HepG2 (cell line): ENCODE measurements around the gene PPP2R2C. TPM values are rescaled to one million over a fixed set of nuclear protein-coding genes. Genes with fewer than 3 reads are reported as not detected.

Experiments
- ATRX ChIP-seq: sonication (generic); formaldehyde crosslinking; IDR thresholded peaks from 2 replicates; pipeline ENCODE4 v1.4.0; 2020; ENCODE audit warnings: missing genetic modification reagents, borderline replicate concordance
- CBFB ChIP-seq: sonication (generic); formaldehyde crosslinking; IDR thresholded peaks from 2 replicates; pipeline ENCODE4 v1.4.0; 2020; ENCODE audit warnings: missing genetic modification reagents
- HMGA1 ChIP-seq: sonication (generic); formaldehyde crosslinking; conservative IDR thresholded peaks from 2 replicates; pipeline ENCODE4 v1.4.0; 2020; ENCODE audit warnings: missing genetic modification reagents
- IKZF1 ChIP-seq: fragments of 450-650 bp; IDR thresholded peaks from 2 replicates; pipeline ENCODE4 v1.7.1; 2016
- KDM4B ChIP-seq: sonication (generic); formaldehyde crosslinking; IDR thresholded peaks from 2 replicates; pipeline ENCODE4 v1.4.0; 2020; ENCODE audit warnings: missing genetic modification reagents
- KLF11 ChIP-seq: IDR thresholded peaks from 2 replicates; pipeline ENCODE4 v1.6.1; 2016; ENCODE audit warnings: missing compliant biosample characterization
- MTF1 ChIP-seq: sonication (generic); formaldehyde crosslinking; IDR thresholded peaks from 2 replicates; pipeline ENCODE4 v1.5.0; 2020; ENCODE audit warnings: missing genetic modification reagents
- ONECUT2 ChIP-seq: sonication (generic); formaldehyde crosslinking; IDR thresholded peaks from 2 replicates; pipeline ENCODE4 v1.4.0; 2020; ENCODE audit warnings: missing genetic modification reagents
- PRDM15 ChIP-seq: sonication (generic); formaldehyde crosslinking; IDR thresholded peaks from 2 replicates; pipeline ENCODE4 v1.4.0; 2020; ENCODE audit warnings: missing genetic modification reagents
- TFAP4 ChIP-seq: sonication (generic); IDR thresholded peaks from 2 replicates; pipeline ENCODE4 v1.6.1; 2016; ENCODE audit warnings: low read depth, borderline replicate concordance
- ZBTB25 ChIP-seq: IDR thresholded peaks from 2 replicates; pipeline ENCODE4 v1.6.1; 2018; ENCODE audit warnings: missing genetic modification reagents
- ZBTB49 ChIP-seq: sonication (generic); formaldehyde crosslinking; IDR thresholded peaks from 2 replicates; pipeline ENCODE4 v1.4.0; 2020; ENCODE audit warnings: missing genetic modification reagents, borderline replicate concordance
- ZC3H13 ChIP-seq: sonication (generic); formaldehyde crosslinking; IDR thresholded peaks from 2 replicates; pipeline ENCODE4 v1.8.1; 2023; ENCODE audit warnings: mild to moderate bottlenecking, missing genetic modification reagents, moderate library complexity
- ZFAT ChIP-seq: sonication (generic); formaldehyde crosslinking; conservative IDR thresholded peaks from 2 replicates; pipeline ENCODE4 v1.8.1; 2023; ENCODE audit warnings: missing genetic modification reagents, inconsistent platforms
- ZNF160 ChIP-seq: sonication (generic); formaldehyde crosslinking; IDR thresholded peaks from 2 replicates; pipeline ENCODE4 v1.8.0; 2022; ENCODE audit warnings: mild to moderate bottlenecking, inconsistent platforms, missing genetic modification reagents
- ZNF280B ChIP-seq: sonication (generic); formaldehyde crosslinking; IDR thresholded peaks from 2 replicates; pipeline ENCODE4 v1.5.0; 2020; ENCODE audit warnings: missing genetic modification reagents, mild to moderate bottlenecking, borderline replicate concordance
- ZNF562 ChIP-seq: sonication (generic); formaldehyde crosslinking; IDR thresholded peaks from 2 replicates; pipeline ENCODE4 v1.8.0; 2022; ENCODE audit warnings: missing genetic modification reagents, borderline replicate concordance
- ZNF776 ChIP-seq: sonication (generic); formaldehyde crosslinking; IDR thresholded peaks from 2 replicates; pipeline ENCODE4 v1.4.0; 2020; ENCODE audit warnings: mild to moderate bottlenecking, missing genetic modification reagents
- ZNF839 ChIP-seq: sonication (generic); formaldehyde crosslinking; IDR thresholded peaks from 2 replicates; pipeline ENCODE4 v1.4.0; 2020; ENCODE audit warnings: missing genetic modification reagents, mild to moderate bottlenecking, borderline replicate concordance
- ZSCAN5A ChIP-seq: sonication (generic); formaldehyde crosslinking; IDR thresholded peaks from 2 replicates; pipeline ENCODE4 v1.8.0; 2022; ENCODE audit warnings: mild to moderate bottlenecking, missing genetic modification reagents, borderline replicate concordance
- polyA plus RNA-seq, 8 experiments: library from polyadenylated mRNA; depleted of rRNA in 3 of 8; stranded (reverse) in 7 of 8; unstranded in 1 of 8; fragments of >200 nt; fragmentation: Illumina TruSeq in 4 of 8; extraction: Trizol in 4 of 8; gene quantifications; 2 replicates each; pipeline versions ENCODE4 v1.2.1 to v1.2.3, GENCODE V29; 2011 to 2016; ENCODE audit warnings: low read depth in 4 of 8, missing spikeins in 1 of 8, mixed read lengths in 1 of 8; ENCODE audit not compliant: insufficient read depth in 1 of 8
- total RNA-seq, 5 experiments: library from RNA; depleted of rRNA; stranded (reverse); fragments of >200 nt; fragmentation: Illumina TruSeq; extraction: Trizol; gene quantifications; 2 replicates each; pipeline ENCODE4 v1.2.3, GENCODE V29; 2016; ENCODE audit warnings: low read depth in 1 of 5

The PPP2R2C gene
- total and polyA plus RNA-seq, 2 of the 13 experiments (the other 11 are each of a cell fraction or from before 2014, with no cell fraction given) = 0.60 to 8.6 TPM

GRCh38 chr4:6321361-6321760 lies 151.1 kb downstream of the PPP2R2C start (continued):
- TF ChIP-seq ZBTB49 (CRISPR knock-in tag) (no peak), KDM4B (CRISPR knock-in tag) (no peak), KLF11 (CRISPR knock-in tag) (no peak), ONECUT2 (CRISPR knock-in tag) (peak; percentile 88), ZNF160 (CRISPR knock-in tag) (no peak), ATRX (no peak), ZNF280B (CRISPR knock-in tag) (no peak), IKZF1 (no peak), ZNF562 (CRISPR knock-in tag) (no peak), ZSCAN5A (CRISPR knock-in tag) (no peak), ZNF839 (no peak), MTF1 (CRISPR knock-in tag) (no peak), TFAP4 (peak; percentile 62; the same call in 1 of the 2 replicates), ZFAT (CRISPR knock-in tag) (no peak), ZC3H13 (CRISPR knock-in tag) (no peak), HMGA1 (CRISPR knock-in tag) (no peak), CBFB (CRISPR knock-in tag) (no peak), ZBTB25 (no peak), ZNF776 (CRISPR knock-in tag) (no peak), PRDM15 (no peak)
